Measurements from ENCODE around the gene FBXL17.
"Not testable (repeated sequence)": the region's sequence is repeated elsewhere in the genome, so short reads cannot be mapped to it uniquely, and the experiment has no call there.

The FBXL17 gene

DNA sequence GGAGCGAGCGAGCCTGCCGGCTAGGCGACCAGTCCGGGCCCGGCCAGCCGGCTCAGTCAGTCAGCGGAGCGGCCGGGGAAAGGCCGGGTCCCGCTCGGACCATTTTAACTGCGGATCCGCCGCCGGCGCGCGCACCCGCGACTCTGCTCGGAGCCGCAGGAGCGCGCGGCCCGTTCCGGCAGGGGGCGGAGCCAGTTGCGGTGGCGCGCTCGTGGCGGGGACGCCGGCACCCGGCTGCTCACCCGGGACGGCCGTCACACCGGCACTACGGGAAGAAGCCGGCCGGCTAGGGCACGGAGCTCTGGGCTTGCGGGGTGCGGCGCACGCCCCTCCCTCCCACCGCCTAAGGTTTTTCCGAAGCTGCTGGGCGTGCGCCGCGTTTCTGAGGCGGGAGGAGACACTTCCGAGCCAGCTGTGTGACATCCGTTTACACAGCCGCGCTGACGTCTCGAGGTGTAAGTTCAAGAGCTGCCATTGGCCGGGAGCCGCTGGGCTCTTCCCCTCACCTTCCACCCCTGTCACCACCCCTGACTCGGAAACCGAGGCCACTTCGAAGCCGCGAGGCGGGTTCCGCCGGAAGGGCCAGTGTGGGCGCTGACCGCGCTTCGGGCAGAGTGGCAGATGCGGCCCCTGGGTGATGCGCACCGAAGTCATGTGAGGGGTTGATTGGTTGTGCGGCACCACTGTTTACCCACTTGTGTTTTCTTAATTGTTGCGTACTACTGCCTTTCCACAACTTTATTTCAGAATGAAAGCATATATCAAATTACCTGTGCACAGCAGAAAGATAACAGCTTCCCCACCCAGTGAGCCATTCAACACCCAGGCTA, at the start of gene FBXL17:
FBXL17 (minus strand) TSS at position 145 of the 830 bp plus-strand sequence.
- DNase-seq (ENCODE audit: low read depth in 2 of 2): peak; percentile 86 to 89

DNA sequence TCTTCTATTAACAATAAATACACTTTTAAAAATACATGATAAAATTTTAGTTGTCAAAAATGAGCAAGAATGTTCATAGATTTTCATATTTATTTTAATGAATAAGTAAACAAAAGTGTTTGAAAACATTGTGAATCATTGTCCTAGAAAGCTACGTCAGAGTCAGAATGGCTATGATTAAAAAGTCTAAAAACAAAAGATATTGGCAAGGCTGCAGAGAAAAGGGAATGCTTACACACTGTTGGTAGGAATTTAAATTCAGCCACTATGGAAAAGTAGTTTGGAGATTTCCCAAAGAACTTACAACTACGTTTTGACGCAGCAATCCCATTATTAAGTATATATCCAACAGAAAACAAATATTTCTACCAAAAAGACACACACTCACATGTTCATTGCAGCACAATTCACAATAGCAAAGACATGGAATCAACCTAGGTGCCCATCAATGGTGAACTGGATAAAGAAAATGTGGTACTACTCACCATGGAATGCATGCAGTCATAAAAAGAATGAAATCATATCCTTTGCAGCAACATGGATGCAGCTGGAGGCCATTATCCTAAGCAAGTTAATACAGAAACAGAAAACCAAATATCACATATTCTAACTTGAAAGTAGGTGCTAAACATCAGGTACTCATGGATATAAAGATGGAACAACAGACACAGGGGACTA, 49.2 kb upstream of the FBXL17 start:
- no peak for DNase-seq (ENCODE audit: low read depth in 2 of 2)

DNA sequence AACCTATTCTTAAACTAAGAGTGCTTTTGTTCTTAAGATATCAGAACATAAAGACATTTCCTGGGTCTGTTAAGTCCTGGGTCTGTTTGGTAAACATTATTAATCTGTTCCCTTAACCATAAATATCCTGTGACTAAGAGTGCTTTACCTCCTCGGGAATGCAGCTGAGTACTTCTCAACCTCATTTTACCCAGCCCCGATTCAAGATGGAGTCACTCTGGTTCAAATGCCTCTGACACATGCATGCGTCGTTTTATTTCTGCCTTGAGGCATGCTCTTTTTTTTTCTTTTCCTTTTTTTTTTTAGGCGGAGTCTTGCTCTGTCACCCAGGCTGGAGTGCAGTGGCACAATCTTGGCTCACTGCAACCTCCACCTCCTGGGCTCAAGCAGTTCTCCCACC, 39.8 kb upstream of the FBXL17 start:
- DNase-seq (ENCODE audit: low read depth in 2 of 2): no peak

DNA sequence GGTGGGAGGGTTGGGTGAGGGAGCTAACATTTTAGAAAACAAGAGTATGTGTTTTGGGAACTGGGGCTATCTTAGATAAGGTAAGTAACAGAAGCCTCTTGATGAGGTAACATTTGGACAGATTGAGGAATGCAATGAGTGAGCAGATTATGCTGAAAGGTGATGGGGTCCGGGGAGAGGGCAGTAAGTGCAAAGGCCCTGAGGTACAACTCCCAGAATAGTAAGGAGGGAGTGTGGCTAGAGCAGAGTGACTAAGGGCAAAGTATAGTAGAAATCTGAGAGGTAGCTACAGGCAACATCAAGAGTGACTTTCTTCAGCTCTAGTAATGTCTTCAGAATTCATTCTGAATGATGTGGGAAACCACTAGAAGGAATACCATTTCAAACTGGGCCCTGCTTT, 38.9 kb upstream of the FBXL17 start:
- no peak for DNase-seq (ENCODE audit: low read depth in 2 of 2)

DNA sequence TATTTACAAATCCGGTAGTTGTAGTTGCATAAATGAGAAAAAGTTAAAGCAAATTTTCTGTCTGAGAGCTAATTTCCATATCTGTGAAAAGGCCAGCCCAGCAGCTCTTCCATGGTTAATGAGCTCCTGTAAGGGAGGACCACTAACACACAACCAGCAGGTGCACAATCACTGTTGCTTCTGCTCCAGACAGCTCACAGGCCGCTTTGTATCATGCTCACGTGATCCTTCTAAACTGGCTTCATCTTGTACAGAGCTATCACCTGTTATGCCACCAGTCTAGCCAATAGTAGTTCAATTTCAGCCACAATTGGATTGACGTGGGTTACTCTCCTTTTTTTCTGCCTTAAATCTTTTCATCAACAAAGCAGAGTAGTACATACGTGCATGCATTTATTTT, 38.3 kb upstream of the FBXL17 start:
- no peak for DNase-seq (ENCODE audit: low read depth in 2 of 2)

DNA sequence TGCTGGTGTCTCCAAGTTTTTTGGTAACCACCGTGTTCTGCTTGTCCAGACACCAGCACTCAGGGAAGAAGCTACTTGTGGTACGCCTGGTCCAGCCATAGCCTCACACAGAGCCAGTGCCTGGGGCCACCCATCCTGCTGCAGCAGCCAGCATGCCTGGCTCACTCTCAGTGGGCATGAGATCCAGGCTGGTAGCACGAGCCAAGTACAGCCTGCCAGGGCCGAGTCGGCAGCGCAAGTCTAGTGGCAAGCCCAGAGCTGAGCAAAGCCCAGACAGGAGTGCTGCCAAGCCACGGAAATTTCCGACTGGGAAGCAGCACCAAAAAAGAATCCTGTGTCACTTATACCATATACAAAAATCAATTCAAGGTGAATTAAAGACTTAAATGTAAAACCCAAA, 36.3 kb upstream of the FBXL17 start:
- no peak for DNase-seq (ENCODE audit: low read depth in 2 of 2)

DNA sequence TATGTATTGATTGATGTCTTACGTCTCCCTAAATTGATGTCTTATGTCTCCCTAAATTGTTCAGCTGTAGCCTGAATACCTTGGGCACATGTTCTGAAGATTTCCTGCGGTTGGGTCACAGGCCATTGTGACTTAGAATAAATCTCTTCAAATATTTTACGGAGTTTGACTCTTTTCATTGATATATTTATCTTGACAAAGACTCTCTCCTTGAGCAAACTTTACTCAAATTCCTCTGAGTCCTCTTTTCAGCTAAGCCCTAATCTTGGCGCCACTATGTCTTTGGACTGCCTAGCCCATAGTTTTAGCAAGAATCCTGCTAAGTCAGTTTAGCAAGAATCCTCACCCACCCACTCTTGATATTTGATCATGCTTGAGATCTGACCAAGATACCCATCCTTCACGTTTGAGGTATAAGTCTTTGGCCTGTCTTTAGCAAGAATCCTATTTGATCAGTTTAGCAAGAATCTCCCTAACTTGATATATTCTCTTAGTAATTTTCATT, 35.3 kb upstream of the FBXL17 start:
- DNase-seq (ENCODE audit: low read depth in 2 of 2): no peak

DNA sequence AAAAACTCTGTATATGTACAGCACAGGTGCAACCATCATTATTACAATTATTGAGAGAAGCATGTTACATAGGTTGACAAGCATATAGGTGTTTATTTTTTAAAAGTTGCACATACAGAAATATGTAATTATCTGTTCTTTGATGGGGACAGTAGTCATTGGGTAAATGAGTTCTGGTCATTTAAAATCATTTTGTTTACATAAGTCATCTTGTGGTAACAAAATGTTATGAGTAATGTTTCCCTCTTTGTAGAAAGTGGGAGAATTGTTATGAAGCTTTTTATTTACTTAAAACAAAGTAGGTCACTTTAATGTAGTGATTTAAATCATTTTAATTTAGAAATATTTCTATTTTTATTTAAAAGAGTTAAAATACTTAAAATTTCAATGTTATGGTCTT, 33.8 kb upstream of the FBXL17 start:
- DNase-seq (ENCODE audit: low read depth in 2 of 2): no peak

DNA sequence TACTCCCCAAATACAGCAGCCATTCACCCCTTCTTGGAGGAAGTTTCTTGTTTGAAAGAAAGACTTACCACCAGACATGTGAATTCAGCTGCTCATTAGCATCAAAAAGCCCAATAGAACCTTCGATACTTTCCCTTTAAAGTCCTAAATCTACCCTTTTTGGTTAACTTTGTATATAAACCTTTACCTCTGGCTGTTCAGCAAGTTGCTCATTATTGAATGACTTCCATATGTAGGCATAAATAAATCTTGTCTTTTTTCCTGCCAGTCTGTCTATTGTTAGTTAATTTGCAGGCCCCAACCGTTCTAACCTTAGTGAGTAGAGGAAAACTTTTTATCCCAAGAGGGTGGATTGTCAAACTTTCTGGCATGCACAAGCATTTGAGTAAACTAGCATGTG, 27.9 kb upstream of the FBXL17 start:
- DNase-seq (ENCODE audit: low read depth in 2 of 2): no peak

DNA sequence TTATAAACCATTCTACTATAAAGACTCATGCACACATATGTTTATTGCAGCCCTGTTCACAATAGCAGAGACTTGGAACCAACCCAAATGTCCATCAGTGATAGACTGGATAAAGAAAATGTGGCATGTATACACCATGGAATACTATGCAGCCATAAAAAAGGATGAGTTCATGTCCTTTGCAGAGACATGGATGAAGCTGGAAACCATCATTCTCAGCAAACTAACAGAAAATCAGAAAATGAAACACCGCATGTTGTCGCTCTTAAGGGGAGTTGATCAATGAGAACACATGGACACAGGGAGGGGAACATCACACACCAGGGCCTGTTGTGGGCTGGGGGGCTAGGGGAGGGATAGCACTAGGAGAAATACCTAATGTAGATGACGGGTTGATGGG, 23.3 kb upstream of the FBXL17 start:
- DNase-seq (ENCODE audit: low read depth in 2 of 2): not testable (repeated sequence)

DNA sequence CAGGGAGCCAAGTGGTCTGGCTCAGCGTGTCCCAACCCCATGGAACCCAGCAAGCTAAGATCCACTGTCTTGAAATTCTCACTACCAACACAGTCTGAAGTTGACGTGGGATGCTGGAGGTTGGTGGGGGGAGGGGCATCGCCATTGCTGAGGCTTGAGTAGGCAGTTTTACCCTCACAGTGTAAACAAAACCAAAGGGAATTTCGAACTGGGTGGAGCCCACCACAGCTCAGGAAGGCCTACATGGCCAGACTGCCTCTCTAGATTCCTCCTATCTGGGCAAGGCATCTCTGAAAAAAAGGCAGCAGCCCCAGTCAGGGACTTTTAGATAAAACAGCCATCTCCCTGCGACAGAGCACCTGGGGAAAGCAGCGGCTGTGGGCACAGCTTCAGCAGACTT, 17.1 kb upstream of the FBXL17 start:
- DNase-seq (ENCODE audit: low read depth in 2 of 2): no peak

DNA sequence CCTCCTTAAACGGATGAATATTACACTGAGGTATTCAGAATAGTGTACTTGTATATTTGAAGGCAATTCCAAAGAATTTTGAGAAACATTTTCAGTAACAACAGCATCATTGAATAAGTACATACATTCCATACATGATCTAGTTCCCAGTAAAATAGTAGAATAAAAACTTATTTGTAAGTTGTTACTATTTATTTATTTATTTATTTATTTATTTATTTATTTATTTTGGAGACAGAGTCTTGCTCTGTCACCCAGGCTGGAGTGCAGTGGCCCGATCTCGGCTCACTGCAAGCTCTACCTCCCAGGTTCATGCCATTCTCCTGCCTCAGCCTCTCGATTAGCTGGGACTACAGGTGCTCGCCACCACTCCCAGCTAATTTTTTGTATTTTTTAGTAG, 14.9 kb upstream of the FBXL17 start:
- DNase-seq (ENCODE audit: low read depth in 2 of 2): not testable (repeated sequence)

DNA sequence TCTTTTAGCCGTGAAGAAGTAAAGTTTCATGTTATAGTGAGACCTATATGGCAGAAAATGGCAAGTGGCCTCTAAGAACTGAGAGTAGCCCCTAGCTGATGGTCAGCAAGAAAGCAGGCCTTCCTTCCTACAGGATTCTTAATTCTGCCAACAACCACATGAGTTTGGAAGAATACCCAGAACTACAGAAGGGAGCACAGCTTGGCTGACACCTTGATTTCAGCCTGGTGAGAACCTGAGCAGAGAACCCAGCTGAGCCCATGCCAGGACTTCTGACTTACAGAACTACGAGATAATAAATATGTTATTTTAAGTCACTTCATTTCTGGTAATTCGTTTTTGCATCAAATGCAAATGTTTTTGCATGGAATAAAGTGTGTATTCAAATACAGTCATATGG, 5.9 kb upstream of the FBXL17 start:
- DNase-seq (ENCODE audit: low read depth in 2 of 2): no peak

DNA sequence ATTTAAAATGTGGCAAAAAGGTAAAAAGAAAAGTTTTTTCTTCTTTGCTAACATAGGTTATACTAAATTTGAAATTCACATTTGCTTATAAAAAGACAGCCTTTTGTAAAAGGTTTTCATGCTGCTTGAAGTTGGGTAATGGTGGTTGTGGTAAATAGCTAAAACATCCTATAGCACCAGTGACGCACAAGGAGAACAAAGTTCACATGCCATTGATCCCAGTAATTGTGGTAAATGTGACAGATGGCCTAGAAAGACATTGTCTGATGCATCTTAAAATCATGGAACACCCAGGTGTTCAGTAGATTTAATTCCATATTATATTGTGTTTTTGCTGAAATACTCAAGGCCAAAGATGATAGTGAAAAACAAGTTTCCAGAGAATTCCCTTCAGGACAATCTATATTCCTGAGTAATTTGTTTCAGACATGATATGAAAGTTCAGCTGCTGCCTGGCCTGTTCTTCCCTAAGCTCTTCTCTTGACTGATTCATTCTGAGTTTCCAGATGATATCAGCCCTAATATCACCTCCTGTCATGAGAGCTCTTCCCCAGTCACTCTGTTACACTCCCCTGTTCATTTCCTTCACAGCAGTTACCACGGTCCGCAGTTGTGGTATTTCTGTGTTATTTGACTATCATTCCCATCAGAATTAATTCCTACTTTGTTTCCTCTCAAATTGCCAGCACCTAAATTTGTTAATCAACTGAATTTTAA, 4.6 kb upstream of the FBXL17 start:
- DNase-seq (ENCODE audit: low read depth in 2 of 2): no peak

DNA sequence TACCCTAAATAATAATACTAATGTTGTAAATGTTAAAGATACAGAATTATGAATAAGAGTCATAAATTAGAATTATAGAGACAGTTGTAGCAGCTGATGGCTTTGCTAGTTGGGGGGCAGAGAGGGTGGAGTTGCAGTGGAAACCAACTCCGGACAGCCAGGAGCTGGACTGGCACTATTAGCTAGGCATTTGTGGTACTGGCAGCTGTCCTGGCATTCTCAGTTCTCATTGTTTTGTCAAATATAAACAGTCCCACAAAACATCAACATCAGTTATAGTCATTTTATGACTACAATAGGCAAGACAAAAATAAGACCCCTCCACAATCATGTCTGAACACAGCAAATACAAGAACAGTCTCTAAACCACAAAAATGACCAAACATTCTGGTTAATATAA, 2.8 kb upstream of the FBXL17 start:
- no peak for DNase-seq (ENCODE audit: low read depth in 2 of 2)

DNA sequence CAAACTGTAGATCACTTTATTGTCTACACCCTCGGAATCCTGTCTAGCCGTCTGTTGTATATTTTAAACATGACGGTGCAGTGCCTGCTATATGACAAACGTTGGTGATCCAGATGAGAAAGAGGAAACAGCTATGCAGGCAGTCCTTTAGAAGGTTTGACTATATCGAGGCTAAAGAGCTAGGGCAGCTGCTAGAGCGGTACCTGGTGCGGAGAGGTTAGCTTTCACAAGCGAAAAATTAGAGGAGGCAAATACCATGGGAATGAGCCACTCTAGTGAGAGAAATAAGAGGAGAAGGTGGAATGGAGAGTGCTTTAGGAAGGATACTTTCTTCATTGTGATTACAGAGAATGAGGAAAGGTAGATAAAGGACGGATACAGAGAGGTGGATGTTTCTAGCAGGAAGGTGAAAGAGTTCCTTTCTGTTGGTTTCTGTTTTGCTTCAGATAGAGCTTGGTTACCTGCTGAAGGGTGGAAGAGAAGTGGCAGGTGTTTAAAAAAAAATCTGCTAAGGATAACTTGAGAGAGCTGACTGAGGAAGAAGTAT, 959 bp upstream of the FBXL17 start:
- DNase-seq (ENCODE audit: low read depth in 2 of 2): no peak

DNA sequence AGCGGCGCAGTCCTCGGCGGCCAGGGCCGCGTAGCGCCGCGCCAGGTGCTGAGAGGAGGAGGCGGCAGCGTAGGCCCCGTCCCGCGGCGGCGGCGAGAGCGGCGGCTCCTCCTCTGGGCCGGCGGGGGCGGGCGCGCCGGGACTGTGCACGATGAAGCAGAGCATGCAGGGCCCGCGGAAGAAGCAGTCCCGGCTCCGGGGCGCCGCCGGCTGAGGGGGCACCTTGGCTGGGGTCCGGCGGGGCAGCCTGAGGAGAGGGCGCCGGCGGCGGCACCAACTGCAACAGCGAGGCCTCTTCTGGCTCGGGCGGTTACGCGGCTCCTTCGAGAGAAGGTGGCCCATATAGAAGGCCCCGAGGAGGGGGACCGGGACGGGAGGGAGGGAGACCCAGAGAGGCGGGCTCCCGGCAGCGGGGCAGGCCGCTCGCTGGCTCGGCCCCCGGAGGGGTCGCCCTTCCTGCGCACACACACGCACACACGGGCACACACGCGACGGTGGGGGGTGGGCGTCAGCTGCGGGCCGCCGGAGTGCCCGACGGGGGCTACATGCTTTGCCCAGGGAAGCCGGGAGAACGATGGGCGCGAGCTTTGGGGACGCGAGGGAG, 446 bp downstream of the FBXL17 start:
- peak; percentile 63 for DNase-seq (ENCODE audit: low read depth in 2 of 2)

DNA sequence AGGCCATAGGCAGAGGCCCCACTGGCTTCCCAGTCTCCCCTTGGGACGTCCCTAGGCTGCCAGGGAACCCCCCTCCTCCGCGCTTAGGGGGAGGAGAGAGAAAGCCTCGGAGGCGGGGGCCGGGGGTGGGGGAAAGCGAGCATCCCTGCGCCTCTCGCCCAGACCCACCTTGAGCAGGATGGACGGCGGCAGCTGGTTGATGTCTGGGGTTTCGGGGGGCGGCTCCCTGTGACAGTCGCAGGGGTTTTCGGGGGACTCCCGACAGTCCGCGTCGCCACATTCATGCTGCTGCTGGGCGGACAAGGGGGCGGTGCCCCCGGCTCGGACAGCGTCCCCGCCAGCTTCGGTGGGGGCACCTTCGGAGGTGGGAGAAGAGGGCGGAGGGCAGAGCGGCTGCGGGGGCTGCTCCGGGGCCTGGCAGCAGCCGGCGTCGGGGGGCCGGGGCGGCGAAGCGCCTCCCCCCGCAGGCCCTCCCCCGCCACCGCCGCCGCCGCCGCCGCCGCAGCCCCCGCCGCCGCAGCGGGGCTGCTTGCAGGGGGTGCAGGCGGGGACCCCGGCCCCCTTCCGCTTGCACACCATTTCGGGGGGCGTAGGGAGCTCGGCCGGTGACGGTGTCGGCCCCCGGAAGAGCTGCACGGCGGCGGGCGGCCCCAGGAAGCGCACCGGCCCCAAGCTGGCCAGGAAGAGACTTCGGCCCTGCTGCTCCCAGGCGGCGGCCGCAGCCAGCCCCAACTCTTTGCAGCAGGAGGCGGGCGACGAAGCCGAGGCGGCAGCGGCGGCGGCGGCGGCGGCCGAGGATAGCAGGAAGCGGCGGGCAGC, 1.2 kb downstream of the FBXL17 start:
- peak; percentile 45 to 51 for DNase-seq (ENCODE audit: low read depth in 2 of 2)

DNA sequence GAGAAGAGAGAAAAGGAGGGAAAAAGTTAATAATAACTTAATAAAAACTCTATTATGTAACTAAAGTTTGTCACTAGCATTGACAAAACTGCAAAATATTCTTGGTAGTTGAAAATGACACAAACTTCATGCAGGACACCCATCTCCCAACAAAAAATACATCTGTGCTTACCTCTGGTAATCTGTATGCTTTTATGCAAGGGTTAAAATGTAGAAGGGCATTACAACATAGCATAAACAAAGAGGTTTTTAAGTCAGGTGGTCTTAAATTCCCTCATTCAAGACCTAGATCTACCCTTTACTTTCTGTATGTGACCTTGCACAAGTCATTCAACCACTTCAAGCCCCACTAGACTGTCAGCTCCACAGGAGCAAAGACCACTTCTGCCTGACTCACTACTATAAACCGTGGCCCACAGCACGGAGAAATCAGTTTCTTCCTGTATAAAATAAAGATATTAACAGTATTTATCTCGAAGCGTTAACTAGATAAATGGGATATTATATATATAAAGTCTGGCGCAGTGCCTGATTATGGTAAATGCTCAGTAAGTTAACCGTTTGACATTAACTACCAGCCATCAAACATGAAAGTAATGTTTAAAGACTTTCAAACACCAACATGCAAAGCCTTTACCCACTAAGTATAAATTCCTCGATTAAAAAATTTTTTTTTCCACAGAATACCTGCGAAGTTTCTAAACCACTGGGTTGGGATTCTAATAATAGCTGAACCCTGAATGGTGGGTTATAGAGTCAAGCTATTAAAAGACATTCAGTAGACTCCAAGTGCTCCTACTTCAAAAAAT, 2.0 kb downstream of the FBXL17 start:
- no peak for DNase-seq (ENCODE audit: low read depth in 2 of 2)

DNA sequence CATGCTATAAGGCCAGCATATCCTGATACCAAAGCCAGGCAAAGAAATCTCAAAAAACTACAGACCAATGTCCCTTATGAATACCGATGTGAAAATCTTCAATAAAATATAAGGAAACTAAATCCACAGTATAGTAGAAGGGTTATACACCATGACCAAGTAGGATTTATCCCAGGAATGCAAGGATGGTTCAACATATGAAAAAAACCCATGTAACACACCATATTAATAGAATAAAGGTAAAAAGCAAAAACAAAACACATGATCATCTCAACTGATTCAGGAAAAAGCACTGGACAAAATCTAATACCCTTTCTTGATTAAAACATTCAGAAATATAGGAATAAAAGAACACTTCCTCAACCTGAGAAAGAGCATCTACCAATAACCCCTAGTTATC, 6.1 kb downstream of the FBXL17 start:
- DNase-seq (ENCODE audit: low read depth in 2 of 2): no peak

Data from stimulated activated CD8-positive, alpha-beta memory T cell treated with anti-CD3 and anti-CD28 coated beads, Interleukin-15, amount 100 ng/mL, for 48 hours (primary cell).